BLaER1 treated with 17β-estradiol and CSF1 and Interleukin-3, amounts not matched to agents 10 nM and 100 nM (cell line): ENCODE measurements around the gene LZTS3.

ENCODE experiments used
- H3K27ac ChIP-seq, 11 experiments: shearing (Covaris generic); formaldehyde crosslinking; 2 replicates each; pipeline ENCODE4 v1.8.1; 2022
- H3K27me3 ChIP-seq, 11 experiments: shearing (Covaris generic); formaldehyde crosslinking; 2 replicates each; pipeline ENCODE4 v1.8.1; 2022
- H3K36me3 ChIP-seq, 11 experiments: shearing (Covaris generic); formaldehyde crosslinking; 2 replicates each; pipeline ENCODE4 v1.8.1; 2022
- H3K4me1 ChIP-seq, 10 experiments: shearing (Covaris generic); formaldehyde crosslinking; 2 replicates each; pipeline ENCODE4 v1.8.1; 2022
- H3K4me2 ChIP-seq, 11 experiments: shearing (Covaris generic); formaldehyde crosslinking; 2 replicates each; pipeline ENCODE4 v1.8.1; 2022
- H3K4me3 ChIP-seq, 10 experiments: shearing (Covaris generic); formaldehyde crosslinking; 2 replicates each; pipeline ENCODE4 v1.8.1; 2022
- H3K9ac ChIP-seq, 11 experiments: shearing (Covaris generic); formaldehyde crosslinking; 2 replicates each; pipeline ENCODE4 v1.8.1; 2022
- H3K9me3 ChIP-seq, 11 experiments: shearing (Covaris generic); formaldehyde crosslinking; replicated peaks in 1 of 11; 2 replicates each; pipeline ENCODE4 v1.8.1; 2022
- H4K20me1 ChIP-seq, 11 experiments: shearing (Covaris generic); formaldehyde crosslinking; 2 replicates each; pipeline ENCODE4 v1.8.1; 2022
- Cebpa-rat ChIP-seq, 11 experiments: shearing (Covaris generic); IDR thresholded peaks; 2 replicates each; pipeline ENCODE4 v1.8.1; 2022

The LZTS3 gene

DNA sequence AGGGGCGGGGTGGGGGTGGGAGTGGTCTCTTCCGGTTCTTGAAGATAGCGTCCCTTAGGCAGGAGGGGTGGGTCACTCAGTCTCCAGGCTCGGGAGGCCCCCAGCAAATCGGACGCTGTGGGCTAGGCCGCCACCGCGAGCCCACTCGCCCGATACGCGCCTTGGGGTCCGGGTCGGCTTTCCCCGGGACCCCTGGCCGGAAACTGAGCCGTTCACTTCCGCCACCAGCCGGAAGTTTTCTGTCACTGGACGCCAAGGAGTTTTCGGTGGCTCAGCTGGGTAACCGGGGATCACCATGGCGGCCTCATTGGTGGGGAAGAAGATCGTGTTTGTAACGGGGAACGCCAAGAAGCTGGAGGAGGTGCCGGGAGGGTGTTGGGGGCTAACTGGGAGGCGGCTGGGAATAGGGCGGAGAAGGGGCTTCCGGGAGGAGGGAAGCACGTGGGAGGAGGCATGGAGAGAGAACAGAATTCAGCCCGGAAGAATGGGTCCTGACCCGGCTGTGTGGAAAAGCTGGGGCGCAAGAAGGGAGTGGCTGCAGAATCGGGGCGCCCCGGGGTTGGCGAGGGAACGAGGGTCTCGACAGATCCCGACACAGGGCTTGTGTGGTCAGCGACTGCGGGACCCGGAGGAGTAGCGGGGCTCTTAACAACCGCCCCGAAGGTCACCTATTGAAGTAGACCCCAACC, 36.1 kb upstream of the LZTS3 start, which contains the start of gene ITPA:
TSS of gene ITPA (plus strand) at position 242 of the 689 bp plus-strand sequence. CDS start at position 296, 54 bp downstream.
- TF ChIP-seq Cebpa-rat (IDR thresholded peaks at IDR 0.05), result no peak

DNA sequence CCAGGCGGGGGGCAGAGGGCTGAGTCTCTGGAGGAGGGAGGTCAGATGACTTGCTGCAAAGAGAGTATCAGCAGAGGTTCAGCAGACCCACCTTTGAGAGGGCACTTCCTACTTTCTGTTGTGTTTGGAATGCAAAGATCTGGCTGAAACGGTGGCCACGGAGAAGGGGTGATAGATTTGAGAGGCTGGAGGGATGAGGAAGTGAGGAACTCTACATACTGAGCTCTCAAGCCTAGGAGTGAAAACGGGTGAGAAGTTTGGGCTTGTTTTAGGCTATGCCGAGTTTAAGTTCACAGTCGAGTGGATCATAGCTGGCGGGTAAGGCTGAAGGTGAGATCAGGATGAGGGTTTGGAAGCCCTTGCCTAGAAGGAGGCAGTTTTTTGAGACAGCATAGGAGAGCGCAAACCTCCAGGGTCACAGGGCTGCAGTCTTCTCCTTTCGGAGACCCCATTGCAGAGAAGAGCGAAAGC, 35.5 kb upstream of the LZTS3 start:
- Histone ChIP-seq H3K9me3 (no peaks in the 10 kb centered on the region), H4K20me1 (peaks cover 0 to 23% (median 7%) of the 10 kb centered on the region in 11 experiments; a peak in 11 of 22 replicates), H3K36me3 (peaks cover 8 to 17% (median 11%) of the 10 kb centered on the region in 11 experiments), H3K27ac (peak overlapping the region; percentile 82 to 94 (median 90)), H3K27me3 (no peaks in the 10 kb centered on the region), H3K9ac (peak overlapping the region; percentile 82 to 96 (median 89)), H3K4me3 (peak overlapping the region; percentile 76 to 99 (median 90)), H3K4me1 (peaks cover 24 to 32% (median 29%) of the 10 kb centered on the region in 10 experiments), H3K4me2 (peak overlapping the region; percentile 79 to 98 (median 93))
- TF ChIP-seq Cebpa-rat (IDR thresholded peaks at IDR 0.05), result no peak

More for the DNA sequence above, 36.1 kb upstream of the LZTS3 start, which contains the start of gene ITPA:
- peaks cover 13 to 23% (median 17%) of the 10 kb centered on the region in 11 experiments for H3K36me3 ChIP-seq
- H3K4me2 ChIP-seq, result peak within 1 kb of the TSS; percentile 79 to 98 (median 93)
- H3K27ac ChIP-seq, result peak within 1 kb of the TSS; percentile 82 to 94 (median 90)
- no peaks in the 10 kb centered on the region for H3K27me3 ChIP-seq
- H3K4me3 ChIP-seq, result peak within 1 kb of the TSS; percentile 76 to 99 (median 90)
- H3K9me3 ChIP-seq, result no peaks in the 10 kb centered on the region
- peaks cover 24 to 32% (median 29%) of the 10 kb centered on the region in 10 experiments for H3K4me1 ChIP-seq
- H4K20me1 ChIP-seq, result peaks cover 0 to 27% (median 8%) of the 10 kb centered on the region in 11 experiments; a peak in 10 of 22 replicates
- peak within 1 kb of the TSS; percentile 82 to 96 (median 89) for H3K9ac ChIP-seq

DNA sequence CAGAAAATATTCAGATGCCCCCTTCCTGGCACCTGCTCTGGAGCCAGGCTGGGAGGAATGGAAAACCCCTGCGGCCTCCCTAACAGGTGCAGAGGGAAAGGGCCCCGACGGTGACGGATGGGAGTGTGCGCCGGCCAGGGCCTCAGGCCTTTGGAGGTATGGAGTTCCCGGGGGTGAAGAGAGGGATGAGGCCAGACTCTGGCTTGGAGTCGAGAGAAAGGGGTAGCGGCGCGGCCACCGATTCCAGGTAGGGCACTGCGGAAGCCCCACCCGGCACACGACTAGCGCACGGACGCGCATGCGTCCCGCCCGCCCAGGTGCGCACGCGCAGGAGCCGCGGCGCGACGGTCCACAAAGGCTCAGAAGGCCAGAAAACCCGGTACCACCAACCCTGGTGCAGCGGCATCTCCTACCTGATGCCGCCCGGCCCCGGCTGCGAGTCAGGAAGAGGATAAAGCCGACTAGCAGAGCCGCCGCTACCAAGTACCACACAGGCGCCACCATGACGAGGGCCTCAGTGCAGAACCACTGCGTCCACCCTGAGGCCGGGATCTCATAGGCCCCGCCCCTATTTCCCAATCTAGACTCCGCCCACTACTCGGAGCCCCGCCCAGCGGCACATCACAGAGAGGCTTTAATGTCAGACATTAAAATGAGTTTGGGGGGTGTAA, 30.9 kb upstream of the LZTS3 start, which contains the start of gene DDRGK1:
TSS of gene DDRGK1 (minus strand) at position 559 of the 671 bp plus-strand sequence. CDS start at position 504, 55 bp downstream.
- H4K20me1 ChIP-seq, result peaks cover 0 to 21% (median 6%) of the 10 kb centered on the region in 11 experiments; a peak in 6 of 22 replicates
- H3K4me3 ChIP-seq, result peak within 1 kb of the TSS; percentile 81 to 96 (median 88)
- H3K4me1 ChIP-seq, result peaks cover 19 to 29% (median 25%) of the 10 kb centered on the region in 10 experiments
- TF ChIP-seq Cebpa-rat (IDR thresholded peaks at IDR 0.05), result peak in 10 of 11 experiments; percentile 9 to 86 (median 66); a peak in 15 of 22 replicates
- peak within 1 kb of the TSS; percentile 80 to 92 (median 88) for H3K9ac ChIP-seq
- H3K4me2 ChIP-seq, result peak within 1 kb of the TSS; percentile 94 to 100 (median 98)
- H3K27ac ChIP-seq, result peak within 1 kb of the TSS; percentile 67 to 91 (median 84)
- H3K36me3 ChIP-seq, result peaks cover 16 to 39% (median 33%) of the 10 kb centered on the region in 11 experiments
- H3K9me3 ChIP-seq, result no peaks in the 10 kb centered on the region
- no peaks in the 10 kb centered on the region for H3K27me3 ChIP-seq

DNA sequence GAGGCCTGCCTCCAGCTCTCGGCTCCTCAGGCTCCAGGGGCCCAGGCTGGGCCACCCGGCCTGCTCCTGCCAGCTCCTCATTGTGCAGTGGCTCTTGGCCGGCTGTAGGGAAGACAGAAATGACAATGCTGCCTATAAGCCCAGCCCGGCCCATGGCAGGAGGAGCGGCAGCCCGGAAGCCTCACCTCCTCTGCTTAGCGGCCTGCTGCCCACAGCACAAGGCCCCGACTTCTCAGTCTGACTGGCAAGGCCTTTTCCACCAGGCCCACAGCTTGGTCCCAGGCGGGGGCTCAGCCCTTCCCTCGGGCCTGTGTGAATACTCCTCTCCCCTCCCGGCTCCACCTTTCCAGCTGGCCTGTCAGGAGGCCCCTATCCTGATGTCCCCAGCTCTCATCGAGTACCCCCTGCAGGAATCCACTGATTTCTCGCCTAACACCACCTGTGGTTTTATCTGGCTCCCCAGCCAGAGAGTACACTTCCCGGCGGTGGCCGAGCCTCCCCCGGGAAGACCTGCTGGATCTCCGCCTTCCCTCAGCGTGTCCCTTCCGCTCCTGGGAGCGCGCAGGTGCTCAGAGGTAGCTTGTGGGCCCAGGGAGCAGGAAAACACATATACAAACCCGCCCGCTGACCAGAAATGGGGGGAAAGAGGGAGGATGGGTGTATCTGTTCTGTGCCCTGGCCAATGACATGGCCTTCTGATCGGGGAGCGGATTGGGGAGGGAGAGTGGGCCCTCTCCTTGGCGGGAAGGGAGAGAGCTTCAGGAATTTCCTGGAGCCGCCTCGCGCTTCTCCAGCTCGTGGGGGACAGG, 30.2 kb upstream of the LZTS3 start:
- Histone ChIP-seq H3K27ac (peak overlapping the region; percentile 67 to 91 (median 84)), H4K20me1 (peaks cover 0 to 21% (median 6%) of the 10 kb centered on the region in 11 experiments; a peak in 6 of 22 replicates), H3K27me3 (no peaks in the 10 kb centered on the region), H3K9me3 (no peaks in the 10 kb centered on the region), H3K36me3 (peaks cover 23 to 47% (median 41%) of the 10 kb centered on the region in 11 experiments), H3K4me3 (peak overlapping the region; percentile 81 to 96 (median 88)), H3K9ac (peak overlapping the region; percentile 80 to 92 (median 88)), H3K4me2 (peak overlapping the region; percentile 94 to 100 (median 98)), H3K4me1 (peaks cover 18 to 26% (median 22%) of the 10 kb centered on the region in 10 experiments)
- no peak for TF ChIP-seq Cebpa-rat (IDR thresholded peaks at IDR 0.05)

DNA sequence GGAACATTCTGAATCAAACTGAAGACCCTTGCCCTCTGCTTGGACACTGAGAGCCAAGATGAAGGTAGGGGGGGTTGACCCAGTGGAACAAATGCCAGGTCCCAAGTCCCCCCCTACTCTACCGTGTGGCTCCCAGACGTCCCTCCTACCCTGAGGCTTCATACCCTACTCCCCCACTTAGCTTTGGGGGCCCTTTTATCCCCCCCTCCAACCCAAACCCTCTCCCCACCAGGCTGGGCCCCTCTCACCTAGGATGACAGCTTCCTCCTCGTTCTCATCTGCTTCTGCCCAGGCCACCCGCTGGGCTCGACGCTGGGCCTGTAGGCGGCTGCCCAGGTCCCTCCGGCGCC, 29.6 kb upstream of the LZTS3 start:
- Histone ChIP-seq H3K4me3 (peak overlapping the region; percentile 81 to 96 (median 88)), H3K36me3 (peaks cover 29 to 53% (median 43%) of the 10 kb centered on the region in 11 experiments), H3K4me2 (peak overlapping the region; percentile 94 to 100 (median 98)), H3K4me1 (peaks cover 12 to 20% (median 17%) of the 10 kb centered on the region in 10 experiments), H3K27me3 (no peaks in the 10 kb centered on the region), H3K9me3 (no peaks in the 10 kb centered on the region), H3K27ac (peak overlapping the region; percentile 67 to 91 (median 84); a peak in 21 of 22 replicates), H4K20me1 (peaks cover 0 to 21% (median 6%) of the 10 kb centered on the region in 11 experiments; a peak in 6 of 22 replicates), H3K9ac (peak overlapping the region; percentile 80 to 92 (median 88))
- TF ChIP-seq Cebpa-rat (IDR thresholded peaks at IDR 0.05), result no peak

DNA sequence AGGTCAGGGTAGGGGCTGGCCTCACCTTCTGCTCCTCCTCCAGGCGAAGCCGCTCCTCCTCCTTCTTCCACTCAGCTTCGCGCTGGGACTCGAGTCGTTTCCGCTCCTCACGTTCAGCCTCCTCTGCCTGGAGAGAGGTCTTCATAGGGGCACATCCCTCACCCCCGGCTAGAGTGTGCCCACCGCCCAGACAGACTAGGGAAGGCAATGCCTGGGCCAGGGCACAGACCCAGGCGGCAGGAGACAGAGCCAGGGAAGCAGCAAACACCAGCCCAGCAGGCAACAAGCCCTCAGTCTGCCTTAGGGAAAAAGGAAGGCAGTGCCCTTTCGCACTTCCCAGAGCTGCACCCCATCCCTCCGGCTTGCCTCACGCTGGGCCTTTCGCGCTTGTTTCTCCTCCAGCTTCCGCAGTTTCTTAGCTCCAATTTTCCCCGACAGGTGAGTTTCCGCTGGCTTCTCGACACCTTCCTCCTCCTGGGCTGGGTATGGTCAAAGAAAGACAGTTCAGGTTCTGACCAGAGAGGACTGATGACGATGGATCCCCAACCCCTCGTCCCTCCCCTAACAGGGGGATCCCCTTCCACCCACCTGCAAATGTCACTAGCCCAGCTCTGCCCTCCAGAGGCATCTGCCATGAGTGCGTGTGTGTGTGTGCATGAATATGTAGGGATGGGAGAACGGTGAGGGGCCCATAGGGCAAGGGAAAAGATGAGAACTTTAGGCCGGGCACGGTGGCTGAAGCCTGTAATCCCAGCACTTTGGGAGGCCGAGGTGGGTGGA, 26.8 kb upstream of the LZTS3 start:
- Histone ChIP-seq H3K9ac (no peak overlapping the region), H3K36me3 (peaks cover 56 to 79% (median 68%) of the 10 kb centered on the region in 11 experiments), H3K27ac (no peak overlapping the region), H3K4me2 (no peak overlapping the region), H3K9me3 (no peaks in the 10 kb centered on the region), H3K4me1 (peaks cover 9 to 18% (median 16%) of the 10 kb centered on the region in 10 experiments), H4K20me1 (peaks cover 0 to 22% (median 6%) of the 10 kb centered on the region in 11 experiments; a peak in 6 of 22 replicates), H3K4me3 (no peak overlapping the region), H3K27me3 (no peaks in the 10 kb centered on the region)
- no peak for TF ChIP-seq Cebpa-rat (IDR thresholded peaks at IDR 0.05)

DNA sequence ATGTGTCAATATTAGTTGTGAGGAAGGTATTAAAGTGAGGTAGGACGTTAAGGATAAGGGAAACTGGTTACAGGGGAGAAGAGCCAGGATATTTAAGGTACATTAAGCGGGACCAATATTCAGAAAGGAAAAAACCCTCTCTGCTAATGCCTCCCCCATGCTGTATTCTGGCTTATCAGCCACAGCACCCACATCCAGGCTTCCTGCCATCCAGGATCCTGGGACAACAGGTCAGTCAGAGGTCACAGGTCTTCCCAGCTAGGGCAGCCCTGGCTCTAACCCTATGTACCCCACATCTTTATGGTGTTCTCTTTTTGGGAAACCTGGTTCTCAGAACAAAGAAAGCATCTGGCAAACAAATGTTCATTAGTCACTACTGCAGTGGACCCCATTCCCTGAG, 25.9 kb upstream of the LZTS3 start:
- Histone ChIP-seq H4K20me1 (peaks cover 0 to 26% (median 7%) of the 10 kb centered on the region in 11 experiments; a peak in 7 of 22 replicates), H3K9me3 (no peaks in the 10 kb centered on the region), H3K27ac (no peak overlapping the region), H3K4me2 (no peak overlapping the region), H3K36me3 (peaks cover 65 to 89% (median 77%) of the 10 kb centered on the region in 11 experiments), H3K4me1 (peaks cover 9 to 18% (median 16%) of the 10 kb centered on the region in 10 experiments), H3K4me3 (no peak overlapping the region), H3K27me3 (no peaks in the 10 kb centered on the region), H3K9ac (no peak overlapping the region)
- no peak for TF ChIP-seq Cebpa-rat (IDR thresholded peaks at IDR 0.05)
